K562 (cell line): ENCODE results near the gene GNRHR. TPM values are rescaled to one million over a fixed set of nuclear protein-coding genes. Genes with fewer than 3 reads are reported as not detected.

Experiments used
- ATAC-seq: fragments of 200-7000 bp; cut with Tn5 transposase; 3 replicates; pipeline ENCODE4 v1.9.1; 2020; ENCODE audit warnings: moderate library complexity
- BruUV-seq: library from RNA; stranded (reverse); fragments of 400-500 nt; replicated peaks from 2 replicates; lab custom pipeline; 2021; lab: Mats Ljungman, UMichigan
- CTCF ChIA-PET: fragments of 300-600 bp; formaldehyde crosslinking; extraction: SDS; loops from one replicate; lab custom pipeline; 2021; ENCODE audit warnings: low intra/inter-chr PET ratio; lab: Yijun Ruan, JAX
- POLR2A ChIA-PET: fragments of 300-600, 350-650 bp; sonication (Branson Sonifier 250); formaldehyde crosslinking; extraction: SDS; loops from one replicate; lab custom pipeline; 2021; ENCODE audit warnings: antibody characterized with exemption, inconsistent platforms; lab: Yijun Ruan, JAX
- DNase-seq, 4 experiments: peaks; one replicate each; pipeline versions ENCODE4 v3.0.0 to v3.0.0-alpha.2; 2011 to 2018; ENCODE audit warnings: low spot score in 3 of 4, mixed read lengths in 3 of 4; ENCODE audit errors: extremely low read depth in 1 of 4
- FAIRE-seq: peaks from 2 replicates; lab custom pipeline; 2011; peaks lifted over from hg19 to GRCh38; lab: Jason Lieb, UNC
- H2AFZ ChIP-seq: 2 replicates; pipeline ENCODE4 v1.6.0; 2011; ENCODE audit warnings: low read depth, low read length, control low read depth, inconsistent platforms
- H3K27ac ChIP-seq: fragments of 200-600 bp; 3 replicates; pipeline ENCODE4 v1.8.0; 2011; ENCODE audit warnings: low read depth, mild to moderate bottlenecking, control low read depth, inconsistent platforms, low read length, moderate library complexity, mixed read lengths; ENCODE audit errors: extremely low read depth
- H3K27me3 ChIP-seq, 2 experiments: fragments of 300-600 bp in 1 of 2; 2 replicates in 1 of 2; 3 replicates in 1 of 2; pipeline versions ENCODE4 v1.6.0 to v1.8.0; 2011; ENCODE audit warnings: inconsistent platforms in 2 of 2, low read length in 2 of 2, mild to moderate bottlenecking in 1 of 2, mixed read lengths in 1 of 2, moderate library complexity in 1 of 2; ENCODE audit not compliant: control insufficient read depth in 2 of 2, insufficient read depth in 2 of 2
- H3K36me3 ChIP-seq: fragments of 300-600 bp; 3 replicates; pipeline ENCODE4 v1.8.0; 2011; ENCODE audit warnings: mild to moderate bottlenecking, low read length, inconsistent platforms; ENCODE audit not compliant: control insufficient read depth, insufficient read depth
- H3K4me1 ChIP-seq, 2 experiments: fragments of 200-600 bp in 1 of 2; replicated peaks in 1 of 2; 2 replicates in 1 of 2; 3 replicates in 1 of 2; pipeline versions ENCODE4 v1.5.1 to v1.8.0; 2011; ENCODE audit warnings: inconsistent platforms in 2 of 2, low read length in 2 of 2, mild to moderate bottlenecking in 1 of 2, mixed read lengths in 1 of 2, moderate library complexity in 1 of 2; ENCODE audit not compliant: control insufficient read depth in 2 of 2, insufficient read depth in 2 of 2
- H3K4me2 ChIP-seq: 2 replicates; pipeline ENCODE4 v1.6.1; 2011; ENCODE audit warnings: low read length, control low read depth, inconsistent platforms, mixed read lengths; ENCODE audit not compliant: insufficient read depth
- H3K4me3 ChIP-seq: fragments of 200-600 bp; sonication (generic), shearing (Covaris generic); 2 replicates; pipeline ENCODE4 v1.5.1; 2016; ENCODE audit warnings: control low read depth, inconsistent platforms
- H3K79me2 ChIP-seq: fragments of 200-600 bp; 3 replicates; pipeline ENCODE4 v1.8.0; 2011; ENCODE audit warnings: low read length, inconsistent platforms; ENCODE audit not compliant: control insufficient read depth, insufficient read depth
- H3K9ac ChIP-seq, 2 experiments: 2 replicates each; pipeline versions ENCODE4 v1.6.0 to v1.6.1; 2011; ENCODE audit warnings: low read depth in 2 of 2, low read length in 2 of 2, control low read depth in 1 of 2, inconsistent platforms in 1 of 2, mild to moderate bottlenecking in 1 of 2, mixed read lengths in 1 of 2; ENCODE audit not compliant: insufficient read depth in 1 of 2
- H3K9me1 ChIP-seq: one replicate; pipeline ENCODE4 v1.6.0; 2011; ENCODE audit warnings: inconsistent platforms, mild to moderate bottlenecking, low read length, moderate library complexity; ENCODE audit not compliant: control insufficient read depth, insufficient read depth
- H3K9me3 ChIP-seq: replicated peaks from 2 replicates; pipeline ENCODE4 v1.5.1; 2011; ENCODE audit warnings: low read depth, low read length, inconsistent platforms; ENCODE audit not compliant: control insufficient read depth, insufficient read depth
- H4K20me1 ChIP-seq: replicated peaks from 2 replicates; pipeline ENCODE4 v1.6.1; 2011; ENCODE audit warnings: low read length, inconsistent platforms, mixed read lengths; ENCODE audit not compliant: control insufficient read depth, insufficient read depth
- FOXK1 ChIP-seq: sonication (generic); formaldehyde crosslinking; IDR thresholded peaks from 2 replicates; pipeline ENCODE4 v1.8.0; 2022; ENCODE audit warnings: missing genetic modification reagents, mild to moderate bottlenecking, borderline replicate concordance
- FUS ChIP-seq: fragments of 200-400 bp; formaldehyde crosslinking; optimal IDR thresholded peaks from 2 replicates; pipeline ENCODE3; 2017; ENCODE audit warnings: low read depth, low read length
- KLF10 ChIP-seq: fragments of 250-450 bp; sonication (Bioruptor Pico); IDR thresholded peaks from 2 replicates; pipeline ENCODE4 v1.6.1; 2021; ENCODE audit warnings: matching md5 sums
- MTA3 ChIP-seq: fragments of 450-650 bp; formaldehyde crosslinking; IDR thresholded peaks from 2 replicates; pipeline ENCODE4 v1.6.1; 2017; ENCODE audit warnings: mild to moderate bottlenecking, borderline replicate concordance
- SRSF3 ChIP-seq: fragments of 200-400 bp; formaldehyde crosslinking; IDR thresholded peaks from 2 replicates; pipeline ENCODE4 v1.6.1; 2016; ENCODE audit warnings: mild to moderate bottlenecking, low read length, moderate library complexity; ENCODE audit not compliant: insufficient read depth
- TRIM24 ChIP-seq, 2 experiments: fragments of 450-650 bp; IDR thresholded peaks; 2 replicates each; pipeline ENCODE4 v1.6.1; 2016
- XRCC4 ChIP-seq: IDR thresholded peaks from one replicate; pipeline ENCODE4 v1.6.1; 2011; ENCODE audit not compliant: insufficient read depth, insufficient read length; ENCODE audit errors: extremely low read depth
- YY1 ChIP-seq, 3 experiments: IDR thresholded peaks; 2 replicates each; pipeline ENCODE4 v1.6.1; 2011; ENCODE audit warnings: low read length in 2 of 3, mild to moderate bottlenecking in 2 of 3, moderate library complexity in 2 of 3, borderline replicate concordance in 1 of 3, control low read depth in 1 of 3, low read depth in 1 of 3; ENCODE audit not compliant: insufficient read depth in 3 of 3, insufficient replicate concordance in 2 of 3, control insufficient read depth in 1 of 3, insufficient read length in 1 of 3; ENCODE audit errors: extremely low read depth in 1 of 3
- ZNF707 ChIP-seq: fragments of 250-450 bp; sonication (Bioruptor Pico); conservative IDR thresholded peaks from 2 replicates; pipeline ENCODE4 v1.8.0; 2022; ENCODE audit warnings: inconsistent platforms, mild to moderate bottlenecking, moderate library complexity
- WGBS: fragments of 100-300 bp; shearing (Covaris generic); methylation state at CpG from one replicate; pipeline ENCODE4 v1.1.6; 2016; ENCODE audit warnings: low coverage, mixed read lengths; ENCODE audit not compliant: insufficient coverage; ENCODE audit errors: missing lambda C conversion rate; 5-methylcytosine and 5-hydroxymethylcytosine counted together
- in situ Hi-C: fragments of 300-500 bp; cut with MboI; formaldehyde crosslinking; loops from 4 replicates; pipeline ENCODE4 v1.15.0; 2018; ENCODE audit warnings: inconsistent platforms, mixed read lengths
- intact Hi-C: fragments of 100-400 bp; cut with micrococcal nuclease; formaldehyde crosslinking; loops from 2 replicates; pipeline ENCODE4 v1.14.2; 2022
- polyA plus RNA-seq, 8 experiments: library from polyadenylated mRNA; depleted of rRNA in 4 of 8; stranded (reverse) in 5 of 8; unstranded in 3 of 8; fragments of >200 nt; fragmentation: Nextera tagmentation in 2 of 8; fragmentation: Illumina TruSeq in 1 of 8; extraction: Ambion mirVana in 2 of 8; extraction: Trizol in 1 of 8; gene quantifications; 2 replicates each; pipeline versions ENCODE4 v1.2.1 to v1.2.3, GENCODE V29; 2011 to 2014; ENCODE audit warnings: inconsistent platforms in 1 of 8, missing spikeins in 1 of 8
- total RNA-seq, 7 experiments: library from RNA; depleted of rRNA in 6 of 7; stranded (reverse); fragments of >200 nt in 6 of 7; fragmentation: Illumina TruSeq in 2 of 7; extraction: Trizol in 2 of 7; gene quantifications; 2 replicates each; pipeline versions ENCODE4 v1.2.1 to v1.2.3, GENCODE V29; 2011 to 2021; ENCODE audit warnings: low replicate concordance in 1 of 7
- TF ChIP-seq, protein P1 (sequence below): fragments of 200-400 bp; formaldehyde crosslinking; IDR thresholded peaks from 2 replicates; pipeline ENCODE4 v1.6.1; 2017; ENCODE audit warnings: mild to moderate bottlenecking, low read depth, low read length, moderate library complexity
- TF ChIP-seq, protein P2 (sequence below): fragments of 150-350 bp; conservative IDR thresholded peaks from 2 replicates; pipeline ENCODE4 v1.6.1; 2014; ENCODE audit warnings: low read length

The GNRHR gene
- total and polyA plus RNA-seq, 9 of the 15 experiments (the other 6 are each of a cell fraction or from before 2014, with no cell fraction given) = 0.06 to 0.13 TPM; not detected in 7

DNA sequence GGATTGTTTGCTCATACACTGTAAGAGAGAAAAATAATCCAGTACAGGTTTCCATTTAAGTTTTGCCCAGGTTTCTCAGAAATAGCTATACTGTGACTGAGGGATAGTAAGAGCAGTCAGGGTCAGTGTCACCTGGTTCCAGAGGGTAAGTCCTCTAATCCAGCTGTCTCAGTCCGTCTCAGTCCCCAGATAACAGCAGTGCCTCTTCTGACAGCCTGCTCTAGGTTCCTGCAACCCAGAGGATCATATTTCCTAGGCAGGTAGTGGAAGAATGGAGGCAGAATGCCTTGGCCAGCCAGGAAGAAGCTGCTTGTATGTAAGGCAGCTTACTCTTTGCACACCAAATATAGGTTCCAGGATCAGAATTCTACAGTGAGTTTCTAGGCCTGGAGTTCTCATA, 22.6 kb upstream of the GNRHR start:
- ChIA-PET POLR2A (interaction anchor here (0.9 to 1.4 kb wide), 2 partner anchors 20 to 233 kb away, joined by 3 read pairs; no protein-coding TSS in a partner anchor), CTCF (no interaction called here)
- Histone ChIP-seq H3K4me3 (no peak overlapping the region), H3K27ac (no peak overlapping the region), H2AFZ (no peak overlapping the region), H3K36me3 (no peaks in the 10 kb centered on the region), H3K9me1 (no peaks in the 10 kb centered on the region), H3K4me2 (no peak overlapping the region), H3K4me1 (no peaks in the 10 kb centered on the region; a peak in 1 of 5 replicates), H4K20me1 (no peaks in the 10 kb centered on the region), H3K27me3 (no peaks in the 10 kb centered on the region), H3K9me3 (no peaks in the 10 kb centered on the region), H3K9ac (no peak overlapping the region), H3K79me2 (no peaks in the 10 kb centered on the region)
- peak; percentile 74 for ATAC-seq
- BruUV-seq = no TSS peak
- FAIRE-seq = no peak
- WGBS = 9% methylated on average over 1 of the region's 1 CpG
- no peak for TF ChIP-seq MTA3
- TF ChIP-seq FOXK1 (CRISPR knock-in tag) = no peak
- no peak for TF ChIP-seq TRIM24 (IDR thresholded peaks at IDR 0.05)
- TF ChIP-seq SRSF3 = no peak
- TF ChIP-seq YY1 (IDR thresholded peaks at IDR 0.05; ENCODE audit: borderline replicate concordance in 1 of 3, control insufficient read depth in 1 of 3, extremely low read depth in 1 of 3, insufficient read depth in 3 of 3, insufficient read length in 1 of 3, insufficient replicate concordance in 2 of 3, low read depth in 1 of 3, low read length in 2 of 3) = no peak
- DNase-seq = peak in 1 of 4 experiments; percentile 41
- in situ Hi-C loops = no loop called here
- intact Hi-C loops = no loop called here

DNA sequence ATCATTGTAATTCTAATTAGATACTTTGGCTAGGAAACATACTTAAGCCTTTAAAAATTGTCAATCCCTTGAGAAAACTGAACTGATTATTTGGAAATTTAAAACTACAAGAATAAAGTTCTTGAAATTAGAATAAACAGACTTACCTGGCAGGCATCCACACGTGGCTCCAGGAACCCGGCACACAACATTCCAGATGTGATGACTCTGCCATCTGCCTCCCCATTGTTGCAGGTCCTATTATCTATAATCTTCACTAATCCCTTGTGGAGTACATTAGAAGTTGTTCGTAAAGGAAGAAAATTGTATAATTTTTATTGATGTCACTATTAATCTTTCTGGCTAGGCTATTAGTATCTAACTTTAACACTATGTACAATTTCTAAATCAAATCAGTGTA, 16.2 kb upstream of the GNRHR start:
- 45% methylated on average over 3 of the region's 3 CpGs for WGBS
- no peak for DNase-seq
- CTCF ChIA-PET = no interaction called here
- Histone ChIP-seq H3K4me2 (no peak overlapping the region), H3K27ac (no peak overlapping the region), H3K4me3 (no peak overlapping the region), H2AFZ (no peak overlapping the region), H3K36me3 (no peaks in the 10 kb centered on the region), H3K9me1 (no peaks in the 10 kb centered on the region), H3K4me1 (no peaks in the 10 kb centered on the region), H4K20me1 (no peaks in the 10 kb centered on the region), H3K79me2 (no peaks in the 10 kb centered on the region), H3K9me3 (no peaks in the 10 kb centered on the region), H3K27me3 (no peaks in the 10 kb centered on the region), H3K9ac (no peak overlapping the region)
- ATAC-seq = no peak
- in situ Hi-C loops = no loop called here
- intact Hi-C loops = no loop called here
- no TSS peak for BruUV-seq
- no peak for FAIRE-seq
- POLR2A ChIA-PET = interaction anchor here (0.6 kb wide), 2 partner anchors 18 to 29 kb away, joined by 3 to 4 read pairs; no protein-coding TSS in a partner anchor
- TF ChIP-seq, protein P1, sequence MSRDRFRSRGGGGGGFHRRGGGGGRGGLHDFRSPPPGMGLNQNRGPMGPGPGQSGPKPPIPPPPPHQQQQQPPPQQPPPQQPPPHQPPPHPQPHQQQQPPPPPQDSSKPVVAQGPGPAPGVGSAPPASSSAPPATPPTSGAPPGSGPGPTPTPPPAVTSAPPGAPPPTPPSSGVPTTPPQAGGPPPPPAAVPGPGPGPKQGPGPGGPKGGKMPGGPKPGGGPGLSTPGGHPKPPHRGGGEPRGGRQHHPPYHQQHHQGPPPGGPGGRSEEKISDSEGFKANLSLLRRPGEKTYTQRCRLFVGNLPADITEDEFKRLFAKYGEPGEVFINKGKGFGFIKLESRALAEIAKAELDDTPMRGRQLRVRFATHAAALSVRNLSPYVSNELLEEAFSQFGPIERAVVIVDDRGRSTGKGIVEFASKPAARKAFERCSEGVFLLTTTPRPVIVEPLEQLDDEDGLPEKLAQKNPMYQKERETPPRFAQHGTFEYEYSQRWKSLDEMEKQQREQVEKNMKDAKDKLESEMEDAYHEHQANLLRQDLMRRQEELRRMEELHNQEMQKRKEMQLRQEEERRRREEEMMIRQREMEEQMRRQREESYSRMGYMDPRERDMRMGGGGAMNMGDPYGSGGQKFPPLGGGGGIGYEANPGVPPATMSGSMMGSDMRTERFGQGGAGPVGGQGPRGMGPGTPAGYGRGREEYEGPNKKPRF = no peak
- TF ChIP-seq XRCC4 (no peak), KLF10 (CRISPR knock-in tag) (no peak), FUS (no peak), ZNF707 (CRISPR knock-in tag) (no peak)
- TF ChIP-seq, protein P2, sequence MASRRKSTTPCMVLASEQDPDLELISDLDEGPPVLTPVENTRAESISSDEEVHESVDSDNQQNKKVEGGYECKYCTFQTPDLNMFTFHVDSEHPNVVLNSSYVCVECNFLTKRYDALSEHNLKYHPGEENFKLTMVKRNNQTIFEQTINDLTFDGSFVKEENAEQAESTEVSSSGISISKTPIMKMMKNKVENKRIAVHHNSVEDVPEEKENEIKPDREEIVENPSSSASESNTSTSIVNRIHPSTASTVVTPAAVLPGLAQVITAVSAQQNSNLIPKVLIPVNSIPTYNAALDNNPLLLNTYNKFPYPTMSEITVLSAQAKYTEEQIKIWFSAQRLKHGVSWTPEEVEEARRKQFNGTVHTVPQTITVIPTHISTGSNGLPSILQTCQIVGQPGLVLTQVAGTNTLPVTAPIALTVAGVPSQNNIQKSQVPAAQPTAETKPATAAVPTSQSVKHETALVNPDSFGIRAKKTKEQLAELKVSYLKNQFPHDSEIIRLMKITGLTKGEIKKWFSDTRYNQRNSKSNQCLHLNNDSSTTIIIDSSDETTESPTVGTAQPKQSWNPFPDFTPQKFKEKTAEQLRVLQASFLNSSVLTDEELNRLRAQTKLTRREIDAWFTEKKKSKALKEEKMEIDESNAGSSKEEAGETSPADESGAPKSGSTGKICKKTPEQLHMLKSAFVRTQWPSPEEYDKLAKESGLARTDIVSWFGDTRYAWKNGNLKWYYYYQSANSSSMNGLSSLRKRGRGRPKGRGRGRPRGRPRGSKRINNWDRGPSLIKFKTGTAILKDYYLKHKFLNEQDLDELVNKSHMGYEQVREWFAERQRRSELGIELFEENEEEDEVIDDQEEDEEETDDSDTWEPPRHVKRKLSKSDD = no peak
